Measurements from ENCODE around the gene CERS3. TPM values are rescaled to one million over a fixed set of nuclear protein-coding genes. Genes with fewer than 3 reads are reported as not detected.

CERS3 gene
- total RNA-seq, 4 donors from 2014 or later, result 0.13 to 2.0 (median 0.45) TPM; not detected in 1

DNA sequence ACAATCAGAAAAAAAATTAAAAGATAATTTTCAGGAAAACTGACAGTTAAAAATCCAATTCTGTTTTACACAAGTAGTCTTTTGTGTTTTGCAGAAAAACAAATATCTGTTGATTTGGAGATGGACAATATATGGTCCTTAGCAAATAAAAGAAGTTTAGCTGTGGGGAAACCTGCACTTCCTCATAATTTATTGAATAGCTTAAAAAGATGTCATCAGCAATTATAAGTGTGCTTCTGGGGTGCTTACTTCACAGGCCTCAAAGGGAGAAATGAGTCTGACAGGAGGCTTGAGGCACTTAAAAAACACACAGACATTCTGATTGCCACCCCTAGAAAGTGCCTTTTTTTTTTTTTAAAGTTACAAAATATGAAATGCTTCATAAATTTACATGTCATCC is 31.6 kb upstream of the CERS3 start:
- TF ChIP-seq, protein P1, sequence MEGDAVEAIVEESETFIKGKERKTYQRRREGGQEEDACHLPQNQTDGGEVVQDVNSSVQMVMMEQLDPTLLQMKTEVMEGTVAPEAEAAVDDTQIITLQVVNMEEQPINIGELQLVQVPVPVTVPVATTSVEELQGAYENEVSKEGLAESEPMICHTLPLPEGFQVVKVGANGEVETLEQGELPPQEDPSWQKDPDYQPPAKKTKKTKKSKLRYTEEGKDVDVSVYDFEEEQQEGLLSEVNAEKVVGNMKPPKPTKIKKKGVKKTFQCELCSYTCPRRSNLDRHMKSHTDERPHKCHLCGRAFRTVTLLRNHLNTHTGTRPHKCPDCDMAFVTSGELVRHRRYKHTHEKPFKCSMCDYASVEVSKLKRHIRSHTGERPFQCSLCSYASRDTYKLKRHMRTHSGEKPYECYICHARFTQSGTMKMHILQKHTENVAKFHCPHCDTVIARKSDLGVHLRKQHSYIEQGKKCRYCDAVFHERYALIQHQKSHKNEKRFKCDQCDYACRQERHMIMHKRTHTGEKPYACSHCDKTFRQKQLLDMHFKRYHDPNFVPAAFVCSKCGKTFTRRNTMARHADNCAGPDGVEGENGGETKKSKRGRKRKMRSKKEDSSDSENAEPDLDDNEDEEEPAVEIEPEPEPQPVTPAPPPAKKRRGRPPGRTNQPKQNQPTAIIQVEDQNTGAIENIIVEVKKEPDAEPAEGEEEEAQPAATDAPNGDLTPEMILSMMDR (IDR thresholded peaks at IDR 0.05), result no peak
- TF ChIP-seq POLR2A (IDR thresholded peaks at IDR 0.05), result no peak

DNA sequence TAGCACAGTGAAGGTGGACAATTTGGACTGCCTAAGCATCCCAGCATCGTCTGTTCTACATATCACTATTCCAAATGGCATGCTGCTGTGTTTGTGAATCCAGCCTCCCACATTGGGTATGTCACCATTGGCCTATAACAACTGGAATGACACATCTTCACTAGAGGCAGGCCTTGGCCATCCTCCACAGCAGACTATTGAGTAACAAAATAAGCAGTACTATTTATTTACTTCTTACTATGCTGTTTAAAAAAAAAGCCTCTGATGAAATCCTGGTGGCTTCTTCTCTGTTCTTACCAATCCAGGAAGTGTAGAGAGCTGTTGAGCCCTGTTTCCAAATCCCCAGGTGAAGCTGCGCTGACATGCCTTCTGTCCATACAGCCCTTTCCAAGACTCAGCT is 30.6 kb upstream of the CERS3 start:
- no peaks in the 10 kb centered on the region for H3K4me1 ChIP-seq

More for the DNA sequence above, 31.6 kb upstream of the CERS3 start:
- intact Hi-C loops (cut with DNase I), result loop anchor here (10.0 kb wide), 1 partner anchor 216 kb away; the partner anchor contains the start of gene ADAMTS17
- Histone ChIP-seq H3K27me3 (no peaks in the 10 kb centered on the region), H3K27ac (no peak overlapping the region), H3K9me3 (no peaks in the 10 kb centered on the region), H3K4me3 (replicated peaks in 1 of 3) (no peak overlapping the region), H3K36me3 (no peaks in the 10 kb centered on the region), H3K4me1 (no peaks in the 10 kb centered on the region)
- no peak for DNase-seq

DNA sequence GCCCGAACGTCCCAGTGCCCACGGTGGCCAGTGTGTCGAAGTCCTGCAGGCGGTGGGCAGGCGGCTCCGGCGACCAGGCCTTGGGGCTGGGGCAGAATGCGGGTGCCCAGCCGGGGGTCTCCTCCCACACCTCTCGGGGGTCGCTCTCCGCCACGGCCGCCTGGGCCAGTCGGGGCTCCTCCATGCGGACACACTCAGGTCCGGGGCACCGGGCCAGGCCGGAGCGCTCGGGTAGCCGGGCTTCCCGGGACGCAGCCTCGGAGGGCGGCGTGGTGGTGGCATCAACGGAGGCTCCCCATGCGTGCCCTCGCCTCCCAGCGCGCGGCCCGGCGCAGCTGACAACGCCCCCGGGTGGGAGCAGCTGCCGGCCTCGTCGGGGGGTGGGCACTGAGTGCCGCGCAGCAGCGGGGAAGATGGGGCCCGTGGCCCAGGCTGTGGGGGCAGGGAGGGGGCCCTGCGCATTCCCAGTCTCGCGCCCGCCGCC is 30.1 kb upstream of the CERS3 start:
- Histone ChIP-seq H3K27ac (no peak overlapping the region), H3K4me1 (no peaks in the 10 kb centered on the region), H3K9me3 (no peaks in the 10 kb centered on the region), H3K27me3 (no peaks in the 10 kb centered on the region), H3K36me3 (no peaks in the 10 kb centered on the region), H3K4me3 (replicated peaks in 1 of 3) (no peak overlapping the region)
- no peak for DNase-seq
- WGBS, 2 donors, result 95 to 98% methylated on average over 13 to 19 of the region's 50 CpGs
- intact Hi-C loops (cut with DNase I), result no loop called here
- TF ChIP-seq POLR2A (IDR thresholded peaks at IDR 0.05), result no peak
- TF ChIP-seq, protein P1 (IDR thresholded peaks at IDR 0.05), result no peak

More for the DNA sequence above, 30.6 kb upstream of the CERS3 start:
- H3K9me3 ChIP-seq, result no peaks in the 10 kb centered on the region
- H3K4me3 ChIP-seq (replicated peaks in 1 of 3), result no peak overlapping the region
- no peak for DNase-seq
- WGBS, 2 donors, result 88 to 89% methylated on average over 2 of the region's 2 CpGs
- H3K27ac ChIP-seq, result no peak overlapping the region
- H3K36me3 ChIP-seq, result no peaks in the 10 kb centered on the region
- intact Hi-C loops (cut with DNase I), result no loop called here
- no peak for TF ChIP-seq POLR2A (IDR thresholded peaks at IDR 0.05)
- TF ChIP-seq, protein P1 (IDR thresholded peaks at IDR 0.05), result no peak
- H3K27me3 ChIP-seq, result no peaks in the 10 kb centered on the region

DNA sequence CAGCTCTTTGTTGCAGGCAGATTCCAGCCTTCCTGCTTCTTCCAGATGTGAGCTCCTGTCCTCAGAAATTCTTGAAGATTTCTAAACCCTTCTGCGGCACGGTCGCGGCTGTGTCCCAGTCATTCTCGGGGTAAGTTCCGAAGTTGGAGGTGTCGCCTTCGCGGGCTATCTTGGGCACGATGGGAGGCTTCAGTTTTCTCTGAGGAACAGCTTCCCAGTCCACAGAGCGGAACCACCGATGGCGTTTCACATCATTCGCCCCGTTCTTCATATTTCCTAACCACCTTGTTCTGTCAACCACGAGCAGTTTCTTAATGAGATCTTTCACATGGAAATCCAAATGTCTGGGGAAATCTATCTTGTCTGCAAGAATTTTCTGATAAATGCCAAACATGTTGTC is 24.7 kb upstream of the CERS3 start:
- intact Hi-C loops (cut with DNase I), result no loop called here
- Histone ChIP-seq H3K36me3 (no peaks in the 10 kb centered on the region), H3K9me3 (no peaks in the 10 kb centered on the region), H3K4me1 (no peaks in the 10 kb centered on the region), H3K27ac (no peak overlapping the region), H3K4me3 (replicated peaks in 1 of 3) (no peak overlapping the region), H3K27me3 (no peaks in the 10 kb centered on the region)
- 93 to 96% methylated on average over 16 of the region's 16 CpGs for WGBS, 2 donors
- TF ChIP-seq, protein P1 (IDR thresholded peaks at IDR 0.05), result no peak
- TF ChIP-seq POLR2A (IDR thresholded peaks at IDR 0.05), result no peak
- DNase-seq, result no peak

DNA sequence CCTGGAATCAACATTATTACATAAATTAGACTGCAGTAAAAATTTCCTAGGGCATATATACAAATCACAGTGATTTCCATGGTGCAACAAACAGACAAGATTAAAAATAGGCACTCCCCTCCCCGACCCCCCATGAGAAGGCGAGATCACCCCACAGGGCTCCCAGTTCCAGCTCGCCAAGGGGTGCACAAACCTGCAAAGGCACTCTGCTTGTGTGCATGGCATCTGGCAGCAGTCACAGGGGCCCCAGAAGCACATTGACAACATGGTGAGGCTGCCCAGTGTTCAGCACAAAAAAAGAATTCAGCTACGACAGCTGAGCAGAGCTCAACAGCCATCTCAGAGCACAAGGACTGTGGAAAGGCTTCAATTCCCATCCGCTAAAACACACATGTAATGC is 19.2 kb upstream of the CERS3 start:
- H3K36me3 ChIP-seq, result no peaks in the 10 kb centered on the region
- intact Hi-C loops (cut with DNase I), result no loop called here
- no peak overlapping the region for H3K27ac ChIP-seq
- WGBS, 2 donors, result 86 to 91% methylated on average over 5 of the region's 5 CpGs
- DNase-seq, result no peak
- H3K9me3 ChIP-seq, result no peaks in the 10 kb centered on the region
- H3K4me1 ChIP-seq, result no peaks in the 10 kb centered on the region
- H3K4me3 ChIP-seq (replicated peaks in 1 of 3), result no peak overlapping the region
- TF ChIP-seq, protein P1 (IDR thresholded peaks at IDR 0.05), result no peak
- TF ChIP-seq POLR2A (IDR thresholded peaks at IDR 0.05), result no peak
- no peaks in the 10 kb centered on the region for H3K27me3 ChIP-seq

Data from thyroid gland (tissue), 4 donors.